SU-DHL-6 (cell line): ENCODE data around the gene SGCG.

Experiments
- EZH2phosphoT487 ChIP-seq: fragments of 200-600 bp; sonication (generic), shearing (Covaris generic); conservative IDR thresholded peaks from 2 replicates; pipeline ENCODE4 v1.6.1; 2018; ENCODE audit warnings: mild to moderate bottlenecking, antibody characterized with exemption, low read length, moderate library complexity, mixed read lengths
- TF ChIP-seq, protein P1 (sequence below): fragments of 200-600 bp; sonication (generic); IDR thresholded peaks from one replicate; pipeline ENCODE4 v1.5.1; 2017; ENCODE audit warnings: antibody characterized with exemption, mild to moderate bottlenecking, low read length, moderate library complexity; ENCODE audit not compliant: insufficient read depth, poor library complexity, severe bottlenecking

DNA sequence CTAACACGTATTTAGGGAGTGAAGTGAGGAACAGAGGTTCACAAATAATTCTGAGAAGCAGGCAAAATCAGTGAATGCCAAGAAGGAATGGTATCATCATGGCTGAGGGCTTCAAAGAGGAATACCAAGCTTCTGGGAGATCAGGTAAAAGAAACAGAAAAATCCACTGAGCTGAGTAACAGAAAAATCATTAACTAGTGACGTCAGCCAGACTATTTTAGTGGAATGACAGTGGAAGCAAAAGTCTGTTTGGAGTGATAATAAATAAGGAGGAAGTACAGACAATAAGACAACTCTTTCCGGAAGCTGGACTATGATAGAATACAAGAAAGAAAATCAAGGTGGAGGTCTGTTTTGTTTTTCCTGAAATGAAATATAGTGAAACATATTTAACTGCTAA, 169.2 kb downstream of the SGCG start:
- TF ChIP-seq, protein P1, sequence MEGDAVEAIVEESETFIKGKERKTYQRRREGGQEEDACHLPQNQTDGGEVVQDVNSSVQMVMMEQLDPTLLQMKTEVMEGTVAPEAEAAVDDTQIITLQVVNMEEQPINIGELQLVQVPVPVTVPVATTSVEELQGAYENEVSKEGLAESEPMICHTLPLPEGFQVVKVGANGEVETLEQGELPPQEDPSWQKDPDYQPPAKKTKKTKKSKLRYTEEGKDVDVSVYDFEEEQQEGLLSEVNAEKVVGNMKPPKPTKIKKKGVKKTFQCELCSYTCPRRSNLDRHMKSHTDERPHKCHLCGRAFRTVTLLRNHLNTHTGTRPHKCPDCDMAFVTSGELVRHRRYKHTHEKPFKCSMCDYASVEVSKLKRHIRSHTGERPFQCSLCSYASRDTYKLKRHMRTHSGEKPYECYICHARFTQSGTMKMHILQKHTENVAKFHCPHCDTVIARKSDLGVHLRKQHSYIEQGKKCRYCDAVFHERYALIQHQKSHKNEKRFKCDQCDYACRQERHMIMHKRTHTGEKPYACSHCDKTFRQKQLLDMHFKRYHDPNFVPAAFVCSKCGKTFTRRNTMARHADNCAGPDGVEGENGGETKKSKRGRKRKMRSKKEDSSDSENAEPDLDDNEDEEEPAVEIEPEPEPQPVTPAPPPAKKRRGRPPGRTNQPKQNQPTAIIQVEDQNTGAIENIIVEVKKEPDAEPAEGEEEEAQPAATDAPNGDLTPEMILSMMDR = no peak
- no peak for TF ChIP-seq EZH2phosphoT487
